ENCODE results near the gene LRRC27.

The LRRC27 gene

GRCh38 chr10:132392811-132393694 lies 61.1 kb downstream of the LRRC27 start:
- no peak for DNase-seq

GRCh38 chr10:132393695-132394181 lies 61.7 kb downstream of the LRRC27 start:
- DNase-seq = no peak

- DNase-seq = no peak
These were observed 62.3 kb downstream of the LRRC27 start for GRCh38 chr10:132394201-132394811.

GRCh38 chr10:132394936-132395703 lies 63.1 kb downstream of the LRRC27 start:
- DNase-seq = no peak

GRCh38 chr10:132395704-132396493 lies 63.9 kb downstream of the LRRC27 start:
- no peak for DNase-seq

- no peak for DNase-seq
These were observed 64.6 kb downstream of the LRRC27 start for GRCh38 chr10:132396494-132397035.

- DNase-seq = no peak
These were observed 65.1 kb downstream of the LRRC27 start, which contains the start of gene PWWP2B for GRCh38 chr10:132397036-132397541. PWWP2B (plus strand) TSS chr10:132397200; CDS start chr10:132397227, 27 bp downstream.

GRCh38 chr10:132397671-132398565 lies 65.9 kb downstream of the LRRC27 start:
- no peak for DNase-seq

GRCh38 chr10:132398566-132398991 lies 66.6 kb downstream of the LRRC27 start:
- no peak for DNase-seq

- DNase-seq = no peak
These were observed 67.4 kb downstream of the LRRC27 start for GRCh38 chr10:132399117-132400035.

GRCh38 chr10:132400041-132400546 lies 68.1 kb downstream of the LRRC27 start:
- no peak for DNase-seq

- no peak for DNase-seq
These were observed 68.7 kb downstream of the LRRC27 start for GRCh38 chr10:132400547-132401151.

GRCh38 chr10:132401401-132402118 lies 69.6 kb downstream of the LRRC27 start:
- no peak for DNase-seq

GRCh38 chr10:132402781-132403241 lies 70.8 kb downstream of the LRRC27 start:
- no peak for DNase-seq

GRCh38 chr10:132403511-132404168 lies 71.6 kb downstream of the LRRC27 start:
- no peak for DNase-seq

- DNase-seq = no peak
These were observed 72.3 kb downstream of the LRRC27 start for GRCh38 chr10:132404169-132404880.
